HL-60 (cell line): ENCODE results near the gene CNN3.

Experiments
- CTCF ChIP-seq: IDR thresholded peaks from one replicate; pipeline ENCODE4 v1.5.1; 2011; ENCODE audit warnings: low read length, control low read depth, inconsistent platforms; ENCODE audit not compliant: insufficient read depth
- GABPA ChIP-seq: IDR thresholded peaks from 2 replicates; pipeline ENCODE4 v1.6.1; 2012; ENCODE audit warnings: low read depth
- POLR2AphosphoS5 ChIP-seq: IDR thresholded peaks from 2 replicates; pipeline ENCODE4 v1.6.1; 2012; ENCODE audit warnings: low read depth
- REST ChIP-seq: IDR thresholded peaks from 2 replicates; pipeline ENCODE4 v1.6.1; 2012; ENCODE audit warnings: low read depth; ENCODE audit not compliant: insufficient replicate concordance
- SPI1 ChIP-seq: IDR thresholded peaks from 2 replicates; pipeline ENCODE4 v1.6.1; 2012; ENCODE audit warnings: low read depth, mild to moderate bottlenecking, borderline replicate concordance

GRCh38 chr1:94921977-94922376 lies 4.9 kb downstream of the CNN3 start:
- TF ChIP-seq CTCF, result no peak
- TF ChIP-seq POLR2AphosphoS5, result no peak
- TF ChIP-seq GABPA, result no peak
- TF ChIP-seq SPI1, result no peak
- TF ChIP-seq REST, result no peak
